Measurements from ENCODE around the gene FPR3. TPM values are rescaled to one million over a fixed set of nuclear protein-coding genes. Genes with fewer than 3 reads are reported as not detected.

FPR3 gene
- total RNA-seq, 1 experiment from 2014 or later, result not detected

- no peak overlapping the region for H3K4me3 Mint-ChIP-seq
- peaks cover 3 to 37% (median 9%) of the 10 kb centered on the region in 3 experiments; a peak in 4 of 7 replicates for H3K36me3 Mint-ChIP-seq (ENCODE audit: insufficient read depth in 1 of 3, low read depth in 3 of 3)
- Histone ChIP-seq H3K9ac (ENCODE audit: extremely low read depth, insufficient read length, low read length) (no peak overlapping the region), H2BK120ac (ENCODE audit: low read depth, low read length, poor library complexity, severe bottlenecking) (no peak overlapping the region), H3K27ac (ENCODE audit: insufficient read length, low read depth, low read length) (no peak overlapping the region), H4K8ac (replicated peaks; ENCODE audit: insufficient read length, low read depth, low read length) (no peak overlapping the region), H3K23me2 (ENCODE audit: insufficient read length, low read depth, low read length, poor library complexity, severe bottlenecking) (no peaks in the 10 kb centered on the region), H3K79me1 (ENCODE audit: insufficient read depth, low read depth, low read length, poor library complexity, severe bottlenecking) (no peaks in the 10 kb centered on the region), H2BK5ac (ENCODE audit: insufficient read length, low read length) (no peak overlapping the region), H3T11ph (ENCODE audit: low read length) (no peak overlapping the region), H2BK20ac (ENCODE audit: low read depth, low read length, poor library complexity, severe bottlenecking) (peak overlapping the region; percentile 34), H3K4me1 (ENCODE audit: insufficient read depth, low read length) (no peaks in the 10 kb centered on the region), H2AFZ (ENCODE audit: low read length) (no peak overlapping the region), H2BK12ac (ENCODE audit: insufficient read length, low read depth, low read length) (no peak overlapping the region), H2AK5ac (ENCODE audit: insufficient read length, low read length) (no peak overlapping the region), H3K9me3 (ENCODE audit: control insufficient read depth, low read depth, low read length) (peaks cover 4% of the 10 kb centered on the region), H3K4me2 (ENCODE audit: insufficient read depth, insufficient read length, low read length) (no peak overlapping the region), H4K20me1 (ENCODE audit: control insufficient read depth, insufficient read depth, insufficient read length) (no peaks in the 10 kb centered on the region), H3K56ac (ENCODE audit: insufficient read length, low read depth, low read length) (no peak overlapping the region), H3K14ac (ENCODE audit: insufficient read depth, low read length) (no peak overlapping the region), H4K5ac (ENCODE audit: insufficient read length, low read depth, low read length) (no peak overlapping the region), H4K91ac (ENCODE audit: insufficient read length, low read depth, low read length) (no peak overlapping the region), H3K79me2 (ENCODE audit: insufficient read depth, low read length) (no peaks in the 10 kb centered on the region), H3K23ac (ENCODE audit: insufficient read length, low read depth, low read length) (no peak overlapping the region), H3K18ac (ENCODE audit: insufficient read length, low read depth, low read length) (no peak overlapping the region), H3K4ac (ENCODE audit: low read depth, low read length) (no peak overlapping the region), H3K27me3 (ENCODE audit: insufficient read depth, low read length) (no peaks in the 10 kb centered on the region), H2BK15ac (ENCODE audit: low read depth, low read length) (no peak overlapping the region)
- WGBS (ENCODE audit: extremely low coverage, insufficient read length, low lambda C conversion rate), result no CpG with 5 or more reads among the region's 8 CpGs
- H3K27me3 Mint-ChIP-seq (ENCODE audit: low read depth), result no peaks in the 10 kb centered on the region
- peaks cover 86 to 91% of the 10 kb centered on the region in 2 experiments for H3K9me3 Mint-ChIP-seq
- no peak overlapping the region for H3K27ac Mint-ChIP-seq
- DNase-seq, result no peak
- TF ChIP-seq CTCF (conservative IDR thresholded peaks at IDR 0.05), result no peak
- peaks cover 0 to 18% of the 10 kb centered on the region in 2 experiments; a peak in 2 of 4 replicates for H3K4me1 Mint-ChIP-seq
Observed at GRCh38 chr19:51808333-51808986, 13.5 kb downstream of the FPR3 start.

Measured in H9 (cell line).